Parathyroid adenoma (tissue), 2 donors: ENCODE results near the gene GKN2.

Experiments
- H2AFZ ChIP-seq: fragments of 300-600 bp; sonication (generic); one replicate; pipeline ENCODE4 v1.7.0; 2017; ENCODE audit warnings: antibody characterized with exemption, mild to moderate bottlenecking
- H3K27ac ChIP-seq: fragments of 300-600 bp; sonication (generic); one replicate; pipeline ENCODE4 v1.7.0; 2017
- H3K27me3 ChIP-seq: fragments of 300-600 bp; sonication (generic); one replicate; pipeline ENCODE4 v1.7.0; 2017; ENCODE audit warnings: low read length; ENCODE audit not compliant: control insufficient read depth, insufficient read depth
- H3K36me3 ChIP-seq: fragments of 300-600 bp; sonication (generic); one replicate; pipeline ENCODE4 v1.7.0; 2017; ENCODE audit warnings: low read length; ENCODE audit not compliant: control insufficient read depth, insufficient read depth
- H3K4me1 ChIP-seq: fragments of 300-600 bp; sonication (generic); one replicate; pipeline ENCODE4 v1.7.0; 2017; ENCODE audit warnings: control low read depth
- H3K4me2 ChIP-seq: fragments of 300-600 bp; sonication (generic); one replicate; pipeline ENCODE4 v1.7.0; 2017; ENCODE audit warnings: low read length
- H3K4me3 ChIP-seq: fragments of 300-600 bp; sonication (generic); one replicate; pipeline ENCODE4 v1.7.0; 2017; ENCODE audit warnings: low read depth, low read length
- H3K79me2 ChIP-seq: fragments of 300-600 bp; sonication (generic); one replicate; pipeline ENCODE4 v1.7.0; 2017; ENCODE audit warnings: control low read depth
- H3K9ac ChIP-seq: fragments of 300-600 bp; sonication (generic); one replicate; pipeline ENCODE4 v1.7.0; 2017; ENCODE audit warnings: mild to moderate bottlenecking
- H3K9me3 ChIP-seq: fragments of 300-600 bp; sonication (generic); one replicate; pipeline ENCODE4 v1.7.0; 2017; ENCODE audit warnings: low read length; ENCODE audit not compliant: control insufficient read depth
- TF ChIP-seq, protein P1 (sequence below): fragments of 300-600 bp; sonication (generic); IDR thresholded peaks from one replicate; pipeline ENCODE4 v1.7.0; 2017; ENCODE audit warnings: antibody characterized with exemption, mild to moderate bottlenecking
- donor health status: primary hyperparathyroidism.

GKN2 gene

DNA sequence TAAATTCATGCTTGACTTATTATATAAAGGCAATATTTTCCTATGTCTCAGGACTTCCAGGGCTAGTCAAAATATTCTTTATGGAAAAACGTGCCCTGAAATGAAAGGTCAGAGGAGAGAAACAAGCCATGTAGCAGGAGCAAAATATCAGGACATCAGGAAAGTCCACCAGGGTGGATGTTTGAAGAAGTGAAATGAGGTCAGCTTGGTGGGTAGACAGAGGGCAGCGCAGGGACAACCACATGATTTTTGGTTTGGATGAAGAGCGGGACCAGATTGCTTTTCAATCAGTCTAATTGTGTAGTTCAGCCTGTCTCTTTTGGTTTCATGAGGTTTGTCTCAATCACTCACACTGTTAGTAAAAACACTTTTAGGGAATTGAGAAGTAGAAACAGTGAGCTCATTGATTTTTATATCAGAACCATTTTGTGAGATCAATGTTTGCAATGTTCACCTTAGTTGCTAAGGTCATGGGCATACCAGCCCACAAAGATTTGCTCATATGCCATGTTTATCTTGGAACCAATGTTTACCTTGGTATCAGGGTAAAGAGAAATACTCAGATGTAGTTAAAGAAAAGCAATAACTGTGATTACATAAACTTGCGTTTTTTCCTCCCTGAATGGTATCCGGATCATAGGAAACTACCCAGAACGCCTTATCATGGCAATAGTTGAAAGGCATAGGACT, 32.1 kb downstream of the GKN2 start:
- no peaks in the 10 kb centered on the region for H3K27me3 ChIP-seq
- TF ChIP-seq, protein P1, sequence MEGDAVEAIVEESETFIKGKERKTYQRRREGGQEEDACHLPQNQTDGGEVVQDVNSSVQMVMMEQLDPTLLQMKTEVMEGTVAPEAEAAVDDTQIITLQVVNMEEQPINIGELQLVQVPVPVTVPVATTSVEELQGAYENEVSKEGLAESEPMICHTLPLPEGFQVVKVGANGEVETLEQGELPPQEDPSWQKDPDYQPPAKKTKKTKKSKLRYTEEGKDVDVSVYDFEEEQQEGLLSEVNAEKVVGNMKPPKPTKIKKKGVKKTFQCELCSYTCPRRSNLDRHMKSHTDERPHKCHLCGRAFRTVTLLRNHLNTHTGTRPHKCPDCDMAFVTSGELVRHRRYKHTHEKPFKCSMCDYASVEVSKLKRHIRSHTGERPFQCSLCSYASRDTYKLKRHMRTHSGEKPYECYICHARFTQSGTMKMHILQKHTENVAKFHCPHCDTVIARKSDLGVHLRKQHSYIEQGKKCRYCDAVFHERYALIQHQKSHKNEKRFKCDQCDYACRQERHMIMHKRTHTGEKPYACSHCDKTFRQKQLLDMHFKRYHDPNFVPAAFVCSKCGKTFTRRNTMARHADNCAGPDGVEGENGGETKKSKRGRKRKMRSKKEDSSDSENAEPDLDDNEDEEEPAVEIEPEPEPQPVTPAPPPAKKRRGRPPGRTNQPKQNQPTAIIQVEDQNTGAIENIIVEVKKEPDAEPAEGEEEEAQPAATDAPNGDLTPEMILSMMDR = no peak
- H3K27ac ChIP-seq = no peak overlapping the region

DNA sequence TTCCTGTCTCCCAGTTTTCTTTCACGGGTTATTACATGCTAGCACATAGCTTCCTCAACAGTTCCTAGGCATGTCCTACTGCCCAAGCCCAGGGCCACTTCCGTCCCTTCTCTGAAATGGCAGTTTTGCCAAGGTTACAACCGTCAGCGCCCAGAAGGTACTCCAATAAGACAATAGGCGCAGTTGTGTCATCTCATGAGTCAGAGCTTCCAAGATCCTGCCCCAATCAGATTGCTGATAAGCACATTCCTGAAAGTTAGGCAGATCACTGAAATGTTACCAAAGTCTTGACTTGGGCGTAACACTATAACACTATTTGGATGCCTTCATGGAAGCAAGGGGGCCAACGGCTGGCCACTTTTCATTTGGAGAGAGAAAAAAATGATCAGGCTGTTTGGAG, 34.2 kb downstream of the GKN2 start:
- no peaks in the 10 kb centered on the region for H3K79me2 ChIP-seq
- H3K4me3 ChIP-seq = no peak overlapping the region
- no peak overlapping the region for H3K27ac ChIP-seq
- no peak overlapping the region for H3K4me2 ChIP-seq
- H3K36me3 ChIP-seq = no peaks in the 10 kb centered on the region
- no peaks in the 10 kb centered on the region for H3K27me3 ChIP-seq
- H3K9me3 ChIP-seq = no peaks in the 10 kb centered on the region
- TF ChIP-seq, protein P1 = no peak
- H3K9ac ChIP-seq = no peak overlapping the region
- H3K4me1 ChIP-seq = no peaks in the 10 kb centered on the region
- no peak overlapping the region for H2AFZ ChIP-seq

More for the DNA sequence above, 32.1 kb downstream of the GKN2 start:
- Histone ChIP-seq H3K4me3 (no peak overlapping the region), H2AFZ (no peak overlapping the region), H3K4me2 (no peak overlapping the region), H3K9ac (no peak overlapping the region), H3K4me1 (no peaks in the 10 kb centered on the region), H3K9me3 (no peaks in the 10 kb centered on the region), H3K79me2 (no peaks in the 10 kb centered on the region), H3K36me3 (no peaks in the 10 kb centered on the region)

DNA sequence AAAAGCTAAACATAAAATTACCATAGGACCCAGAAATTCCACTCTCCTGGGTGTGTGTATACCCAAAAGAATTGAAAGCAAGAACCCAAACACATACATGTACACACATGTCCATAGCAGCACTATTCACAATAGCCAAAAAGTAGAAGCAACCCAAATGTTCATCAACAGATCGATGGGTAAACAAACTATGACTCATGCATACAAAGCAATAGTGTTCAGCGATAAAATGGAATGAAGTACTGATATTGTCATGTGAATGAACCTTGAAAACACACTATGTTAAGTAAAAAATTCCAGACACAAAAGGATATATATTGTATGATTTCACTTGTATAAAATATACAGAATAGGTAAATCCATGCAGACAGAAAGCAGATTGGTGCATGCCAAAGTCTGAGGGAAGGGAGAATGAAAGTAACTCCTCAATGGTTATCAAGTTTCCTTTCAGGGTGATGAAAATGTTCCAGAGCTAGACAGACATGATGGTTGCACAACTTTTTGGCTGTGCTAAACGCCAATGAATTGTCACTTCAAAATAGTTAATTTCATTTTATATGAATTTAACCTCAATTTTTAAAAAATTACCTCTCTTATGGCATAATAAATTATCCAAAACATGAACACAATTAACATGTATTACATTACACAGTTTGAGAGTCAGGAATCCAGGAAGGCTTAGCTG, 35.5 kb downstream of the GKN2 start:
- Histone ChIP-seq H3K9me3 (no peaks in the 10 kb centered on the region), H3K79me2 (no peaks in the 10 kb centered on the region), H3K36me3 (no peaks in the 10 kb centered on the region), H3K4me1 (no peaks in the 10 kb centered on the region), H3K9ac (no peak overlapping the region), H3K4me2 (no peak overlapping the region), H2AFZ (no peak overlapping the region), H3K27me3 (no peaks in the 10 kb centered on the region), H3K27ac (no peak overlapping the region), H3K4me3 (no peak overlapping the region)
- TF ChIP-seq, protein P1 = no peak

DNA sequence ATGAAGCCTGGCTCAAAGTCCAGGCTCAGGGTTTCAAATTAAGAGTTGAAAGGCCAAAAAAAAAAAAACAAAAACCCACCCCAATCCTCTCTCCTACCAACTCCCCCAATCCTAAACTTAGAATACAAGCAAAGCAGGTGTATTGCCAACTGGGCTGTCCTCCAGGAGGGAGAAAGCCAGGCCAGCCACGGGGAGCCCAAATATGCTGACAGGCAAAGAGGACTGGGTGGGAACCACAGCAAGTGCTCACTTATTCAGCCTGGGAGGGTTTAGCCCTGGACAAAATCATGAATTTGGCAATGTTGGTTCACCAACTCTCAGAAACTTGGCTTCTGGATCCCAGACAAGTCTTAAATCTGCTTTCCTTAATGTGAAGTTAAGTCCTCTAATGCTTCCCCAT, 36.5 kb downstream of the GKN2 start:
- Histone ChIP-seq H3K4me1 (no peaks in the 10 kb centered on the region), H3K36me3 (no peaks in the 10 kb centered on the region), H3K9me3 (no peaks in the 10 kb centered on the region), H3K27ac (no peak overlapping the region), H2AFZ (no peak overlapping the region), H3K4me2 (no peak overlapping the region), H3K27me3 (no peaks in the 10 kb centered on the region), H3K4me3 (no peak overlapping the region), H3K9ac (no peak overlapping the region), H3K79me2 (no peaks in the 10 kb centered on the region)
- TF ChIP-seq, protein P1 = no peak
